HG03432 (cell line): ENCODE data around the gene MMP1.

Source experiments
- ATAC-seq: cut with Tn5 transposase; IDR thresholded peaks from one replicate; pipeline ENCODE4 v1.9.1; 2021; ENCODE audit warnings: mild to moderate bottlenecking, moderate library complexity; ENCODE audit not compliant: unreplicated experiment

MMP1 gene

GRCh38 chr11:102798012-102798746, at the start of gene MMP1:
Gene MMP1 (minus strand): TSS chr11:102798160. CDS start chr11:102798092, 68 bp downstream.
- no peak for ATAC-seq

GRCh38 chr11:102846292-102846691, 48.3 kb upstream of the MMP1 start:
- no peak for ATAC-seq

- no peak for ATAC-seq
Observed at GRCh38 chr11:102843489-102843888, 45.5 kb upstream of the MMP1 start, which contains the start of gene MMP3. Gene MMP3 (minus strand): TSS chr11:102843609. CDS start chr11:102843546, 63 bp downstream.

GRCh38 chr11:102842930-102843329, 45.0 kb upstream of the MMP1 start:
- ATAC-seq, result no peak

- ATAC-seq, result no peak
Observed at GRCh38 chr11:102840018-102840417, 42.1 kb upstream of the MMP1 start.

- no peak for ATAC-seq
Observed at GRCh38 chr11:102837646-102838045, 39.7 kb upstream of the MMP1 start.

GRCh38 chr11:102837156-102837555, 39.2 kb upstream of the MMP1 start:
- no peak for ATAC-seq

GRCh38 chr11:102836290-102836875, 38.4 kb upstream of the MMP1 start:
- no peak for ATAC-seq

- no peak for ATAC-seq
Observed at GRCh38 chr11:102833731-102834130, 35.8 kb upstream of the MMP1 start.

GRCh38 chr11:102832612-102833011, 34.7 kb upstream of the MMP1 start:
- no peak for ATAC-seq

GRCh38 chr11:102831489-102832440, 33.8 kb upstream of the MMP1 start:
- ATAC-seq, result no peak

GRCh38 chr11:102831128-102831488, 33.1 kb upstream of the MMP1 start:
- ATAC-seq, result no peak

- no peak for ATAC-seq
Observed at GRCh38 chr11:102830001-102830727, 32.2 kb upstream of the MMP1 start.

GRCh38 chr11:102829316-102830000, 31.5 kb upstream of the MMP1 start:
- no peak for ATAC-seq

GRCh38 chr11:102824556-102824955, 26.6 kb upstream of the MMP1 start:
- ATAC-seq, result no peak

GRCh38 chr11:102819491-102819890, 21.5 kb upstream of the MMP1 start:
- ATAC-seq, result no peak

GRCh38 chr11:102813484-102813883, 15.5 kb upstream of the MMP1 start:
- no peak for ATAC-seq

GRCh38 chr11:102812188-102812587, 14.2 kb upstream of the MMP1 start:
- ATAC-seq, result no peak

GRCh38 chr11:102810950-102811660, 13.1 kb upstream of the MMP1 start:
- ATAC-seq, result no peak

- no peak for ATAC-seq
Observed at GRCh38 chr11:102809971-102810370, 12.0 kb upstream of the MMP1 start.
